NB4 (cell line): ENCODE data around the gene KIAA1671.

ENCODE experiments used
- DNase-seq: peaks from one replicate; pipeline ENCODE4 v3.0.0; 2010; ENCODE audit warnings: low read depth
- H3K4me3 ChIP-seq: one replicate; pipeline ENCODE4 v1.5.1; 2011; ENCODE audit warnings: mild to moderate bottlenecking, low read depth, low read length, moderate library complexity
- MAX ChIP-seq: IDR thresholded peaks from 2 replicates; pipeline ENCODE4 v1.6.1; 2011; ENCODE audit warnings: low read depth, low read length
- MYC ChIP-seq: IDR thresholded peaks from 2 replicates; pipeline ENCODE4 v1.6.1; 2011; ENCODE audit warnings: low read depth, low read length
- POLR2A ChIP-seq: IDR thresholded peaks from 2 replicates; pipeline ENCODE4 v1.6.1; 2011; ENCODE audit warnings: mild to moderate bottlenecking; ENCODE audit not compliant: insufficient read length; ENCODE audit errors: extremely low read depth
- TF ChIP-seq, protein P1 (sequence below): IDR thresholded peaks from one replicate; pipeline ENCODE4 v1.5.1; 2012; ENCODE audit warnings: low read depth, low read length

The KIAA1671 gene

DNA sequence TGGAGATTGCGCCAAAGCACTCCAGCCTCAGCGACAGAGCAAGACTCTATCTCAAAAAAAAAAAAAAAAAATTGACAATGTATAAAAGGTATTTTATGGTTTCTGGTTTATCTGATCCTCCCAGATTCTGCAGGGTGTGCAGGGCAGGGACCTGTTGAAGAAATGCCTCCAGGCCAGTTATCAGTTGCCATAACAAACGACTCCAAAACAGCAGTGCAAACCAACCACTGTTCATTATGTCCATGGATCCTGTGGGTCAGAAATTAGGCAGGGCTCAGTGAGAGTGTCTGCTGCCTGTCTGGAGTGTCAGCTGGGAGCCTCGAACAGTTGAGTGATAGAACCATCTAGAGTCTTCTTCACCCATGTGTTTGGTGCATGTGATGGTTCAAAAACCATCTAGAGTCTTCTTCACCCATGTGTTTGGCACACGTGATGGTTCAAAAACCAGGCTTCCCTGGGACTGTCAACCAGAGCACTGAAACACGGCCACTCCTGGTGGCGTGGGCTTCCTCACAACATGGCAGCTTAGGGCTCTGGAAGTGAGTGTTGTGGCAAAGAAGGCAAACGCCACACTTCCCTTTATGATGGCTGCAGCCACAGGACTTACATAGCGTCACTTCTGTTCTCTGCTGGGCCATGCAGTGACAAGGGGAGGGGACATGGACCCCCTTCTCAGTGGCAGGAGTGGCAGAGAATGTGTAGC, 132.0 kb downstream of the KIAA1671 start:
- no peak for DNase-seq
- TF ChIP-seq MAX = no peak
- TF ChIP-seq, protein P1, sequence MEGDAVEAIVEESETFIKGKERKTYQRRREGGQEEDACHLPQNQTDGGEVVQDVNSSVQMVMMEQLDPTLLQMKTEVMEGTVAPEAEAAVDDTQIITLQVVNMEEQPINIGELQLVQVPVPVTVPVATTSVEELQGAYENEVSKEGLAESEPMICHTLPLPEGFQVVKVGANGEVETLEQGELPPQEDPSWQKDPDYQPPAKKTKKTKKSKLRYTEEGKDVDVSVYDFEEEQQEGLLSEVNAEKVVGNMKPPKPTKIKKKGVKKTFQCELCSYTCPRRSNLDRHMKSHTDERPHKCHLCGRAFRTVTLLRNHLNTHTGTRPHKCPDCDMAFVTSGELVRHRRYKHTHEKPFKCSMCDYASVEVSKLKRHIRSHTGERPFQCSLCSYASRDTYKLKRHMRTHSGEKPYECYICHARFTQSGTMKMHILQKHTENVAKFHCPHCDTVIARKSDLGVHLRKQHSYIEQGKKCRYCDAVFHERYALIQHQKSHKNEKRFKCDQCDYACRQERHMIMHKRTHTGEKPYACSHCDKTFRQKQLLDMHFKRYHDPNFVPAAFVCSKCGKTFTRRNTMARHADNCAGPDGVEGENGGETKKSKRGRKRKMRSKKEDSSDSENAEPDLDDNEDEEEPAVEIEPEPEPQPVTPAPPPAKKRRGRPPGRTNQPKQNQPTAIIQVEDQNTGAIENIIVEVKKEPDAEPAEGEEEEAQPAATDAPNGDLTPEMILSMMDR = no peak
- no peak for TF ChIP-seq POLR2A
- no peak for TF ChIP-seq MYC

DNA sequence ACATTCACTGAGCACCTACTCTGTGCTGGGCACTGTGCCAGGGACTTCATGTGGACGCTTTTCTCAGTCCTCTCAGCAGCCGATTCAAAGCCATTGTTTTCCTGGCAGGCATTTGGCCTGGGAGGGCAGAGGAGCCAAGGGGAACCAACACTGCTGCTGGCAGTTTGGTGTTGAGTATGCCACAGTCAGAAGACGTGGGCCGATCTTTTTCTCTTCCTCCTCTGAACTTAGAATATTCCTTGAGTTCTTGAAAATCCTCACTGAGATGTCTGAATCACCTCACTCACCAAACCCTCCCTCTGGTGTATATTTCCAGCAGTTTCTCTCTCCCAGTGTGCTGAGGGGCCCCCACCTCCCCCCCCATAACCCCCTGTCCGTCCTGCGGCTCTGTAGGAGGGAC, 132.6 kb downstream of the KIAA1671 start:
- DNase-seq = no peak
- no peak for TF ChIP-seq POLR2A
- TF ChIP-seq, protein P1 = no peak
- TF ChIP-seq MAX = no peak
- no peak for TF ChIP-seq MYC
- no peak overlapping the region for H3K4me3 ChIP-seq

More for the DNA sequence above, 132.0 kb downstream of the KIAA1671 start:
- no peak overlapping the region for H3K4me3 ChIP-seq

DNA sequence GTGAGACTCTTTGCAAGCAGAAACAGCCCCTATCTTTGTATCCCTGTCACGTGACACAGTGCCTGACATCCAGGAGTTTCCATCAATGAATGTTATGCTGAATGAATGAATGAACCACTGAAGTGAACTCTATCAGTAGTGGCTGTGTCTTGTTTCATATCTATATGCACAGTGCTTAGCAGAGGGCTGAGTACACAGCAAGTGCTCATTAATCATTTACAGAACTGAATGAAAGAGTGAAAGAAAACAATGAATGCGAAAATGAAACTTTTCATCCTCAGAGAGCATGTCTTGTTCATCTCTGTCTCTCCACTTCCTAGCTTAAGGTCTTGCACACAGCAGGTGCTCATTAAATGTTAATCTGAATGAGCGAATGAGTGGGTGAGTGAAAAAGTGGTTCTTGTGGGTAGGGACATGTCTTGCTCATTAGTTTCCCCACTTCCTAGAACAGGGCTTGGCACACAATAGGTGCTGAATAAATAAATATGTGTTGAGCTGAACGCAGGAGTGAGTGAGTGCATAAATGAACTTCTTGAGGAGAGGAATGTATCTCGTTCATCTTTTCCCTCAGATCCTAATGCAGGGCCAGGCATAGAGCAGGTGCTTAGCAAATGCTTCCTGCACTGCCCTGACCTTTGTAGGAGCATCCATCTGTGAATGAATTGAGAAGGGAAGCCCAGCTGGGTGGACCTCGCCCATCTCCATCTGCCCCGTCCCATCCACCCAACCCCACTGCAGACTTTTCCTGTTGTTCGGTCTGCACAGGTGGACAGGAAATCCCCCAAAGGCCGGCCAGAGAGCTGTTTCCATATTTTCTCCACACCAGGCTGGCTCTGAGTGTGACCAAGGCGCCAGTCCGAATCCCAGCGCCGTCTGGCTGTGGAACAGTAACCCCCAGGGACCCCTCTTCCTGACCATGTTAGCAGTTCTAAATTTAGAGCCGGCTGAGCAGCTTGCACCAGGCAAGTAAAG, 133.7 kb downstream of the KIAA1671 start:
- TF ChIP-seq POLR2A = no peak
- no peak for TF ChIP-seq MYC
- no peak for TF ChIP-seq MAX
- TF ChIP-seq, protein P1 = no peak
- H3K4me3 ChIP-seq = no peak overlapping the region
- no peak for DNase-seq

DNA sequence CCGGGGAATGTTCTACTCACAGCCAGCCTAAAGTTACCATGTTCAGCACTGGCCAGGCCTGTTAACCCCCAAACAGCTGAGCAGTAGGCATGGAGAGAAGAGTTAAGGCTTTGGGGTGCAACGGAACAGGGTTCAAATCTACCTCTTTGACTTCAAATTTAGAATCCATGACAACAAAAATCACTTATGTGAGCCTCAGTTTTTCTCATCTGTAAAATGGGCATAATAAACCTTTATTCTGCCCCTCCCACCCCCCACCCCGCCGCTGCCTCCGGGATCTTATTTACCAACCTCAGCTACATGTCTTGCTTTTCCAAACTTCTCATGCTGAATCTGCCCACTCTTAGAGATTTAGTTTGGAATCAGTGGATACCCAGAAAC, 134.4 kb downstream of the KIAA1671 start:
- no peak for DNase-seq
- H3K4me3 ChIP-seq = no peak overlapping the region
- TF ChIP-seq, protein P1 = no peak
- TF ChIP-seq POLR2A (no peak), MYC (no peak), MAX (no peak)

- DNase-seq = no peak
- no peak for TF ChIP-seq POLR2A
- no peak for TF ChIP-seq MAX
- TF ChIP-seq, protein P1 = no peak
- TF ChIP-seq MYC = no peak
- H3K4me3 ChIP-seq = no peak overlapping the region
Measured at GRCh38 chr22:25090225-25090890, 137.8 kb downstream of the KIAA1671 start.
